AG09319 (cell line): ENCODE results near the gene GFY.
"Not testable (repeated sequence)": the region's sequence is repeated elsewhere in the genome, so short reads cannot be mapped to it uniquely, and the experiment has no call there.

Experiments used
- DNase-seq: peaks from one replicate; pipeline ENCODE4 v3.0.0-alpha.2; 2010; ENCODE audit warnings: low read depth; ENCODE audit errors: extremely low read depth
- CTCF ChIP-seq: IDR thresholded peaks from 2 replicates; pipeline ENCODE4 v1.5.1; 2011; ENCODE audit warnings: low read depth, mild to moderate bottlenecking, inconsistent platforms, low read length, moderate library complexity

GFY gene

GRCh38 chr19:49458567-49458903, 33.3 kb downstream of the GFY start:
- no peak for TF ChIP-seq CTCF
- no peak for DNase-seq

GRCh38 chr19:49459388-49459787, 34.2 kb downstream of the GFY start:
- DNase-seq = no peak
- TF ChIP-seq CTCF = no peak

- not testable (repeated sequence) for DNase-seq
Observed at GRCh38 chr19:49461130-49461529, 35.9 kb downstream of the GFY start.

- no peak for DNase-seq
- no peak for TF ChIP-seq CTCF
Observed at GRCh38 chr19:49461656-49462055, 36.5 kb downstream of the GFY start.

GRCh38 chr19:49462492-49462891, 37.3 kb downstream of the GFY start:
- no peak for TF ChIP-seq CTCF
- no peak for DNase-seq

GRCh38 chr19:49463960-49464740, 39.0 kb downstream of the GFY start:
- no peak for DNase-seq
- TF ChIP-seq CTCF = no peak

GRCh38 chr19:49465371-49465770, 40.2 kb downstream of the GFY start:
- no peak for TF ChIP-seq CTCF
- DNase-seq = no peak

GRCh38 chr19:49468199-49468598, 43.0 kb downstream of the GFY start:
- no peak for DNase-seq
- TF ChIP-seq CTCF = no peak
